ENCODE measurements around the gene VAV2. TPM values are rescaled to one million over a fixed set of nuclear protein-coding genes. Genes with fewer than 3 reads are reported as not detected.

Gene VAV2
- total RNA-seq, 2 experiments from 2014 or later = 11.0 to 27.8 TPM

- Histone ChIP-seq H3K4me1 (ENCODE audit: insufficient read depth, low read length, poor library complexity, severe bottlenecking) (peaks cover 43% of the 10 kb centered on the region), H3K4me3 (ENCODE audit: low read depth, low read length, poor library complexity, severe bottlenecking) (no peak overlapping the region), H3K9me2 (ENCODE audit: insufficient read depth, low read length) (no peaks in the 10 kb centered on the region), H3K36me3 (ENCODE audit: insufficient read depth, low read length) (no peaks in the 10 kb centered on the region), H2AFZ (ENCODE audit: low read length) (0 out of 2 replicates have a peak overlapping the region, but pooled peaks have one; percentile 28), H3K4me2 (ENCODE audit: low read length) (peak overlapping the region; percentile 34), H3K79me2 (ENCODE audit: insufficient read depth, low read depth, low read length) (no peaks in the 10 kb centered on the region), H4K20me1 (ENCODE audit: insufficient read depth, low read length) (no peaks in the 10 kb centered on the region), H3K9me3 (ENCODE audit: low read length) (no peaks in the 10 kb centered on the region), H3K27ac (ENCODE audit: low read depth, low read length, poor library complexity, severe bottlenecking) (no peak overlapping the region)
- TF ChIP-seq CTCF (conservative IDR thresholded peaks at IDR 0.05; ENCODE audit: low read length) (no peak), EZH2phosphoT487 (IDR thresholded peaks at IDR 0.05; ENCODE audit: borderline replicate concordance, low read depth, low read length) (no peak)
- POLR2A ChIA-PET = no interaction called here
- intact Hi-C loops (cut with micrococcal nuclease; ENCODE audit: unreplicated experiment) = no loop called here
- no TSS peak for BruUV-seq (replicated peaks)
- CTCF ChIA-PET (ENCODE audit: unreplicated experiment) = interaction anchor here (0.6 kb wide), 1 partner anchor 21 kb away, joined by 3 read pairs; no protein-coding TSS in a partner anchor
- DNase-seq (ENCODE audit: low spot score) = peak; percentile 29
Observed at GRCh38 chr9:133713150-133713959, 278.8 kb downstream of the VAV2 start.

- no peaks in the 10 kb centered on the region for H4K20me1 ChIP-seq (ENCODE audit: insufficient read depth, low read length)
- no peak overlapping the region for H3K4me3 ChIP-seq (ENCODE audit: low read depth, low read length, poor library complexity, severe bottlenecking)
- no peak for DNase-seq (ENCODE audit: low spot score)
- H2AFZ ChIP-seq (ENCODE audit: low read length) = 0 out of 2 replicates have a peak overlapping the region, but pooled peaks have one; percentile 28
- no peak overlapping the region for H3K27ac ChIP-seq (ENCODE audit: low read depth, low read length, poor library complexity, severe bottlenecking)
- POLR2A ChIA-PET = interaction anchor here (0.6 kb wide), 1 partner anchor 11 kb away, joined by 3 read pairs; no protein-coding TSS in a partner anchor
- no peaks in the 10 kb centered on the region for H3K36me3 ChIP-seq (ENCODE audit: insufficient read depth, low read length)
- TF ChIP-seq CTCF (conservative IDR thresholded peaks at IDR 0.05; ENCODE audit: low read length) (no peak), EZH2phosphoT487 (IDR thresholded peaks at IDR 0.05; ENCODE audit: borderline replicate concordance, low read depth, low read length) (no peak)
- H3K79me2 ChIP-seq (ENCODE audit: insufficient read depth, low read depth, low read length) = no peaks in the 10 kb centered on the region
- H3K9me3 ChIP-seq (ENCODE audit: low read length) = no peaks in the 10 kb centered on the region
- BruUV-seq (replicated peaks) = no TSS peak
- H3K4me1 ChIP-seq (ENCODE audit: insufficient read depth, low read length, poor library complexity, severe bottlenecking) = peaks cover 52% of the 10 kb centered on the region
- H3K4me2 ChIP-seq (ENCODE audit: low read length) = peak overlapping the region; percentile 34
- no peaks in the 10 kb centered on the region for H3K9me2 ChIP-seq (ENCODE audit: insufficient read depth, low read length)
- CTCF ChIA-PET (ENCODE audit: unreplicated experiment) = interaction anchor here (0.6 kb wide), 1 partner anchor 20 kb away, joined by 3 read pairs; no protein-coding TSS in a partner anchor
- intact Hi-C loops (cut with micrococcal nuclease; ENCODE audit: unreplicated experiment) = no loop called here
Observed at GRCh38 chr9:133712221-133713100, 279.7 kb downstream of the VAV2 start.

Other genes with a start within 250 kb of the VAV2 start
- 12.4 and 21.6 TPM in 2 replicates for gene BRD3OS, start 33.2 kb upstream of the VAV2 start, total RNA-seq (2014; rRNA removed; shearing (Covaris generic))
- 13.7 and 16.4 TPM in 2 replicates for gene BRD3OS, start 33.2 kb upstream of the VAV2 start, total RNA-seq (2022)
- gene BRD3, start 75.7 kb upstream of the VAV2 start, total RNA-seq (2014; rRNA removed; shearing (Covaris generic)) = 3.1 and 3.5 TPM in 2 replicates
- gene BRD3, start 75.7 kb upstream of the VAV2 start, total RNA-seq (2022) = 16.3 and 16.6 TPM in 2 replicates
- gene WDR5, start 143.8 kb upstream of the VAV2 start, total RNA-seq (2014; rRNA removed; shearing (Covaris generic)) = 27.5 and 32.5 TPM in 2 replicates
- gene WDR5, start 143.8 kb upstream of the VAV2 start, total RNA-seq (2022) = 44.6 and 46.3 TPM in 2 replicates
- not detected in 2 replicates for gene RNU6ATAC, start 172.2 kb upstream of the VAV2 start, total RNA-seq (2014; rRNA removed; shearing (Covaris generic))
- 80.3 and 130 TPM in 2 replicates for gene RNU6ATAC, start 172.2 kb upstream of the VAV2 start, total RNA-seq (2022)